ENCODE data around the gene PPP6R1. TPM values are rescaled to one million over a fixed set of nuclear protein-coding genes. Genes with fewer than 3 reads are reported as not detected.

PPP6R1 gene
- total and polyA plus RNA-seq, 2 of the 13 experiments (the other 11 are each of a cell fraction or from before 2014, with no cell fraction given), result 25.8 to 54.0 TPM

- TF ChIP-seq ETV5 (CRISPR knock-in tag; IDR thresholded peaks at IDR 0.05; ENCODE audit: borderline replicate concordance) (0 out of 2 replicates have a peak, but pooled peaks have one; percentile 34), SP5 (CRISPR knock-in tag; IDR thresholded peaks at IDR 0.05; ENCODE audit: borderline replicate concordance, low read depth) (no peak; the same call in 1 of the 2 replicates), ZSCAN5A (CRISPR knock-in tag; IDR thresholded peaks at IDR 0.05; ENCODE audit: borderline replicate concordance) (no peak), ZNF205 (CRISPR knock-in tag; IDR thresholded peaks at IDR 0.05) (0 out of 2 replicates have a peak, but pooled peaks have one; percentile 29), MXI1 (IDR thresholded peaks at IDR 0.05; ENCODE audit: borderline replicate concordance, low read depth, low read length) (no peak), DPF2 (CRISPR knock-in tag; IDR thresholded peaks at IDR 0.05; ENCODE audit: borderline replicate concordance, low read depth) (no peak), MIER3 (CRISPR knock-in tag; IDR thresholded peaks at IDR 0.05; ENCODE audit: borderline replicate concordance) (no peak), IKZF5 (CRISPR knock-in tag; IDR thresholded peaks at IDR 0.05) (0 out of 2 replicates have a peak, but pooled peaks have one; percentile 39), MYC (CRISPR knock-in tag; IDR thresholded peaks at IDR 0.05; ENCODE audit: borderline replicate concordance) (peak; percentile 53), FOXP1 (IDR thresholded peaks at IDR 0.05) (no peak), FOXP1 (CRISPR knock-in tag; IDR thresholded peaks at IDR 0.05) (no peak), SP2 (CRISPR knock-in tag; IDR thresholded peaks at IDR 0.05) (no peak), ZNF207 (IDR thresholded peaks at IDR 0.05; ENCODE audit: borderline replicate concordance) (no peak), ZNF451 (CRISPR knock-in tag; IDR thresholded peaks at IDR 0.05) (no peak), SYNCRIP (IDR thresholded peaks at IDR 0.05; ENCODE audit: insufficient read depth, low read depth, low read length) (no peak), NR2F2 (IDR thresholded peaks at IDR 0.05; ENCODE audit: borderline replicate concordance, low read depth) (no peak; the same call in 1 of the 2 replicates), BATF2 (CRISPR knock-in tag; IDR thresholded peaks at IDR 0.05) (no peak), TEAD2 (CRISPR knock-in tag; IDR thresholded peaks at IDR 0.05) (no peak), RFXANK (CRISPR knock-in tag; IDR thresholded peaks at IDR 0.05) (no peak), FIP1L1 (IDR thresholded peaks at IDR 0.05; ENCODE audit: borderline replicate concordance, insufficient read depth, low read depth, low read length) (no peak), HOXD1 (CRISPR knock-in tag; IDR thresholded peaks at IDR 0.05) (0 out of 2 replicates have a peak, but pooled peaks have one; percentile 32), ZNF256 (CRISPR knock-in tag; conservative IDR thresholded peaks at IDR 0.05) (peak; percentile 71; the same call in 1 of the 2 replicates), ATF1 (CRISPR knock-in tag; IDR thresholded peaks at IDR 0.05) (no peak), ZSCAN30 (CRISPR knock-in tag; IDR thresholded peaks at IDR 0.05) (no peak), ZMAT5 (CRISPR knock-in tag; IDR thresholded peaks at IDR 0.05; ENCODE audit: borderline replicate concordance, low read depth) (no peak), DDIT3 (CRISPR knock-in tag; IDR thresholded peaks at IDR 0.05) (no peak), ZNF670 (CRISPR knock-in tag; IDR thresholded peaks at IDR 0.05; ENCODE audit: borderline replicate concordance) (no peak), ZNF530 (CRISPR knock-in tag; IDR thresholded peaks at IDR 0.05; ENCODE audit: low read depth) (no peak), ERF (CRISPR knock-in tag; IDR thresholded peaks at IDR 0.05) (peak; percentile 38; the same call in 1 of the 2 replicates)
Measured at GRCh38 chr19:55301459-55302317, 42.9 kb upstream of the PPP6R1 start (continued).
